Neutrophil (primary cell): ENCODE measurements around the gene NAXE.

ENCODE experiments used
- H3K27ac ChIP-seq: fragments of 200-600 bp; sonication (generic); 2 replicates; pipeline ENCODE4 v1.5.1; 2016; ENCODE audit warnings: mild to moderate bottlenecking, moderate library complexity
- H3K27me3 ChIP-seq: fragments of 200-600 bp; sonication (generic); 2 replicates; pipeline ENCODE4 v1.6.0; 2016; ENCODE audit warnings: mild to moderate bottlenecking
- H3K36me3 ChIP-seq: fragments of 200-600 bp; sonication (generic); 2 replicates; pipeline ENCODE4 v1.5.1; 2017
- H3K4me1 ChIP-seq, 2 experiments: fragments of 200-600 bp in 1 of 2; sonication (generic) in 1 of 2; 1 replicate in 1 of 2; 2 replicates in 1 of 2; pipeline versions ENCODE4 v1.5.1 to v1.6.1; 2013 to 2016; ENCODE audit warnings: low read depth in 1 of 2, low read length in 1 of 2, mild to moderate bottlenecking in 1 of 2, moderate library complexity in 1 of 2; ENCODE audit not compliant: control insufficient read depth in 1 of 2, insufficient read depth in 1 of 2
- H3K4me3 ChIP-seq, 2 experiments: fragments of 200-600 bp in 1 of 2; sonication (generic) in 1 of 2; 1 replicate in 1 of 2; 2 replicates in 1 of 2; pipeline ENCODE4 v1.5.1; 2013 to 2016; ENCODE audit warnings: low read depth in 1 of 2, low read length in 1 of 2, mild to moderate bottlenecking in 1 of 2, moderate library complexity in 1 of 2
- H3K9me3 ChIP-seq: fragments of 200-600 bp; sonication (generic); 2 replicates; pipeline ENCODE4 v1.5.1; 2016
- TF ChIP-seq, protein P1 (sequence below): fragments of 200-600 bp; sonication (generic); IDR thresholded peaks from 2 replicates; pipeline ENCODE4 v1.5.1; 2016; ENCODE audit warnings: antibody characterized with exemption

Gene NAXE

DNA sequence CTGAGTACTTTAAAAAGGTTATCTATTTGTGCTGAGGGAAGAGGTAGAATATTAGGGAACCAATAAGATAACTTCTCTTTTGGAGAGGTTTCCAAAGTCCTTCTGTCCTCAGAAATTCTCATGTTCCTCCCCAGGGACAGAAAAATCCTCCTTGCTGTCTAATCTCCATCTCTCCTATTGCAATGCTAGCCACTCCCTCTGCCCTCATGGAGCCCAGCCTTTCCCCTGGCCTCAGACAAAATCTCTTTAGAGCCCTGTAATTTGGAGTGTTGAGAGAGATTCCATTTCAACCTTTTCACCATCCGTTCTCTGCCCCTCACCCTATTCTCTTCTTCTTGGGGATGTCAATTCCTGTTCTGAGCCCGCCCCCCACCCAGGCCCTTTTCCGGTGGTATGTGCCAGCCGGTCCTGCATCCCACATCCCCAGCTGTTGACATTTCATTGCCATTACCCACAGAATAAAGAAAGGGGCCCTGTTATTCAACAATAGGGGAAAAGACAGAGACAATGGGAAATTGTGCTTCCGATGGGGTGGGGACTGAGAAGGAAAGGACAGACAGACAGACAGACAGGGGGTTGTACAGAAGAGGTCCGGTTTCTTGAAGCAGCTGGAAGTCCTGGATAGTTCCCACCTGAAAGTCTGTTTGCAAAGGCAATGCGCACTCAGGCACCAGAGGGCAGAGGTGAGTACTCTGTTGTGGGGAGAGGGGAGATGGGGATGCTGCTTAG is 27.4 kb downstream of the NAXE start, which contains the start of gene HAPLN2:
Gene HAPLN2 (plus strand): TSS at position 563 of the 729 bp plus-strand sequence. CDS start 4,076 bp downstream, outside the sequence.
- Histone ChIP-seq H3K9me3 (no peaks in the 10 kb centered on the region), H3K4me3 (no peak within 1 kb of the TSS), H3K27me3 (peaks cover 96% of the 10 kb centered on the region), H3K36me3 (no peaks in the 10 kb centered on the region), H3K4me1 (no peaks in the 10 kb centered on the region), H3K27ac (no peak within 1 kb of the TSS)
- TF ChIP-seq, protein P1, sequence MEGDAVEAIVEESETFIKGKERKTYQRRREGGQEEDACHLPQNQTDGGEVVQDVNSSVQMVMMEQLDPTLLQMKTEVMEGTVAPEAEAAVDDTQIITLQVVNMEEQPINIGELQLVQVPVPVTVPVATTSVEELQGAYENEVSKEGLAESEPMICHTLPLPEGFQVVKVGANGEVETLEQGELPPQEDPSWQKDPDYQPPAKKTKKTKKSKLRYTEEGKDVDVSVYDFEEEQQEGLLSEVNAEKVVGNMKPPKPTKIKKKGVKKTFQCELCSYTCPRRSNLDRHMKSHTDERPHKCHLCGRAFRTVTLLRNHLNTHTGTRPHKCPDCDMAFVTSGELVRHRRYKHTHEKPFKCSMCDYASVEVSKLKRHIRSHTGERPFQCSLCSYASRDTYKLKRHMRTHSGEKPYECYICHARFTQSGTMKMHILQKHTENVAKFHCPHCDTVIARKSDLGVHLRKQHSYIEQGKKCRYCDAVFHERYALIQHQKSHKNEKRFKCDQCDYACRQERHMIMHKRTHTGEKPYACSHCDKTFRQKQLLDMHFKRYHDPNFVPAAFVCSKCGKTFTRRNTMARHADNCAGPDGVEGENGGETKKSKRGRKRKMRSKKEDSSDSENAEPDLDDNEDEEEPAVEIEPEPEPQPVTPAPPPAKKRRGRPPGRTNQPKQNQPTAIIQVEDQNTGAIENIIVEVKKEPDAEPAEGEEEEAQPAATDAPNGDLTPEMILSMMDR = no peak

DNA sequence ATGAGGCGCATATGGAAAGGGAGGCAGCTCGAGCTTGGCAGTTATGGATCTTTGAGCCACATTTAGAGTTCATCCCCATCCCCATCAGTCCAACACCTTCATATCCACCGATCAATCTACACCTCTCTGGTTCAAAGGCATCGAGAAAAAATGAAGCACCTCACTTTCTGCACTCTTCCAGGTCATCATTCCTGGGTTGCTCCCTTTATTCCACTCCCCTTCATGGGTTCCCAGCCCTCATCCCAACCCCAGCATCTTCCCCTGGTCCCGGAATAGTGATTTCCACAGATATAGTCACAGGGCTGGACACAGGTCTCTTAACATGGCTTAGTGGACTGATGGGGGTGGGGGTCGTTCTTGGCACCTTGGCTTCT is 28.0 kb downstream of the NAXE start:
- H3K4me3 ChIP-seq = no peak overlapping the region
- H3K27me3 ChIP-seq = peaks cover 97% of the 10 kb centered on the region
- H3K4me1 ChIP-seq = peaks cover 0 to 5% of the 10 kb centered on the region in 2 experiments
- no peak overlapping the region for H3K27ac ChIP-seq
- no peaks in the 10 kb centered on the region for H3K36me3 ChIP-seq
- TF ChIP-seq, protein P1 = no peak
- H3K9me3 ChIP-seq = no peaks in the 10 kb centered on the region

- Histone ChIP-seq H3K27me3 (peaks cover 97% of the 10 kb centered on the region), H3K36me3 (no peaks in the 10 kb centered on the region), H3K4me3 (no peak overlapping the region), H3K9me3 (no peaks in the 10 kb centered on the region), H3K4me1 (peaks cover 0 to 14% of the 10 kb centered on the region in 2 experiments), H3K27ac (no peak overlapping the region)
- TF ChIP-seq, protein P1 = no peak
These were observed 31.2 kb downstream of the NAXE start for GRCh38 chr1:156622581-156623297.

GRCh38 chr1:156623946-156624813 is 32.6 kb downstream of the NAXE start:
- TF ChIP-seq, protein P1 = no peak
- no peak overlapping the region for H3K4me3 ChIP-seq
- peaks cover 100% of the 10 kb centered on the region for H3K27me3 ChIP-seq
- no peaks in the 10 kb centered on the region for H3K9me3 ChIP-seq
- no peaks in the 10 kb centered on the region for H3K36me3 ChIP-seq
- no peak overlapping the region for H3K27ac ChIP-seq
- peaks cover 0 to 14% of the 10 kb centered on the region in 2 experiments for H3K4me1 ChIP-seq

DNA sequence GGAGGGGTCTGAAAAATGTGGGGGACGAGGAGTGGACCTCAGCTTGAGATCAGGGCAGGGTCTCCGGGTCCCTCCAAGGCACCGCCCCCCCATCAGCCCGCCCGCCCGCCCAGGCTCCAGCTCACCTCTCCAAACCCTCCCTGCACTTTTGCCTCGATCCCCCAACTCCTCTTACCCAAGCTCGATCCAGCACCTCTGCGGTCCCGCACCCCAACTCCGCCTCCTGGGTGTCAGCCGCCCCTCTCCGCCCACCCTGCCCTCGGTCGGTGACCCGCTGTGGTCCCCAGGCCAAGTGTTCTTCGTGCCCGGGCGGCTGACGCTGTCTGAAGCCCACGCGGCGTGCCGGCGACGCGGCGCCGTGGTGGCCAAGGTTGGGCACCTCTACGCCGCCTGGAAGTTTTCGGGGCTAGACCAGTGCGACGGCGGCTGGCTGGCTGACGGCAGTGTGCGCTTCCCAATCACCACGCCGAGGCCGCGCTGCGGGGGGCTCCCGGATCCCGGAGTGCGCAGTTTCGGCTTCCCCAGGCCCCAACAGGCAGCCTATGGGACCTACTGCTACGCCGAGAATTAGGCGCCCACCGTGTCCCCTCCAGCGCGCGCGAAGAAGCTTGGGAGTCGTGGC is 33.3 kb downstream of the NAXE start:
- Histone ChIP-seq H3K27me3 (peaks cover 100% of the 10 kb centered on the region), H3K9me3 (no peaks in the 10 kb centered on the region), H3K4me3 (no peak overlapping the region), H3K27ac (no peak overlapping the region), H3K36me3 (no peaks in the 10 kb centered on the region), H3K4me1 (peaks cover 0 to 14% of the 10 kb centered on the region in 2 experiments)
- TF ChIP-seq, protein P1 = no peak
